Iris pigment epithelial cell (primary cell): ENCODE data around the gene SNX32.

ENCODE experiments used
- DNase-seq: peaks from one replicate; pipeline ENCODE4 v3.0.0-alpha.2; 2011; ENCODE audit warnings: low read depth

SNX32 gene

GRCh38 chr11:65797711-65798110 lies 36.1 kb upstream of the SNX32 start:
- DNase-seq, result no peak

DNA sequence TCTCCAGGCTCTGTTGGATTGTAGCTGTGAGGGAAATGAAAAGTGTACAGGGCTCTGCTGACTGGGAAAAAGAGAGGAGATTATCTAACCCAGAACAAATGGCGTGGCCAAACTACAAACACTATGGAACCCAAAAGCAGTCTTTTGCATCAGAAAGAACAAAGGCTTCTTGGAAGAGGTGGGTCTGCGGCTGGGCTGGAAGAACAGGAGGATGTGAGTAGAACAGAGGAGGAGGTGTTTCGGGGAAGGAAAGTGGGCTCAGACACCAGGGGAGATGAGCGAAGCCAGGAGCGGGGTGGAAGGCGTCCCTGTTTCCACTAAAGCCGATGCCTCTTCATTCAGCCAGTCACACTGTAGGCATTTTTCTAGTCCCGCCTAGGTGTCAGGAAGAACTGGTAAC lies 34.9 kb upstream of the SNX32 start:
- DNase-seq, result no peak

DNA sequence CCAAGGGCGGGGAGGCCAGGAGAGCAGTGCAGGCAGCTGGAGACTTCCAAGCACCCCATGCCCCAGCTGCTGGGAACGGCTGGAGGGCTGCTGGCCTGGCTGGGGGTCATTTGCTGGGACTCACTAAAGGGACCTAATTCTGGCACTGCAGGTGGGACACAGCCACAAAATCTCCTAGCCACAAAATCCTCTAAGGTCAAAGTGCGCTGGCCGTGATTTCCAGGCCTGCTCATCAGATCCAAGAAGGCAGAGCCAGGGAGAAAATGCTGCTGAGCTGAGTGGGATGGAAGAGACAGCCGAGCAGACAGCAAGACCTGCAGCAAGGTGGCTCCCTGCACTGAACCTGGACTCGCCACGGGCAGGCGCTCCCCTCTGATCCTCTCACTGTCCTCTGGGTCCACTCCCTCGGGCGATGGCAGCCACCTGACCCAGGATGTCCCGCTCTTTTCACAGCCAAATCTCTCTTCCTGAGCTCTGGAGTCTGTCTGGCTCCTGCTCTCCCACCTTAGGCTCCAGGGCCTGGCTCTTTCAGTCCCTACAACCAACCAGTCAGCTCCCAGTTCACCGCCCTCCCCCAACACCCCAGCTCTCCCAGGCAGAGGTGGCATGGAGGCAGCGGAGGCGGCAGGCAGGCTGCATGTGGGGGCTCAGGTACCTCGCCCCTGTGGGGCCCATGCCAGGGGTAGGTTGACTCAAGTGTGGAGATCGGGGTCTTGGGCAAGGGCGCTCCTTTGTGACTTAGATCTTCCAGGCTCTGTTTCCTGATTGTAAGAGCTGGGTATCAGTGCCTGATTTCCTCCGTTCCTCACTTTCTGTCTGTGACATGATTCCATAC lies 32.4 kb upstream of the SNX32 start:
- DNase-seq, result no peak

GRCh38 chr11:65802841-65803240 lies 30.9 kb upstream of the SNX32 start:
- DNase-seq, result no peak

- DNase-seq, result no peak
Observed at GRCh38 chr11:65803797-65804492, 29.8 kb upstream of the SNX32 start.

DNA sequence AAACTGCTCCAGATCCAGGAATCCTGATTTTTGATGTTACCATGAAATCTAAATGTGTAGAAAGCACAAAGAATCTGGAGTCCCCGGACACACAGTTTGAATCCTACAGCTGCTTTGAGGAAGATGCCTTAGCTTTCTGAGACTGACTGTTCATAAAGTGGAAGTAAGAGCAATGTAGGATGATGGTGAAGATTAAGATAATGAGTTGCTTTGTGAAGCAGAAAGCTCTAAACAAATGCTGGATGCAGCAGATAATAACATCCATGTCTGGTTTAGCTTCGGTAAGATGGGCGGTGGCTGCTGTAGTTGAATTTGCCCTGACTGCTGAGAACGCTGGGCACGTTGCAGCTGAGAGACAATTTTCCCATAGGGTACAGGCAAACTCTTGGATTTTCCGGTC lies 26.8 kb upstream of the SNX32 start:
- no peak for DNase-seq

GRCh38 chr11:65808744-65809341 lies 24.9 kb upstream of the SNX32 start:
- no peak for DNase-seq

- no peak for DNase-seq
Observed at GRCh38 chr11:65809496-65809895, 24.3 kb upstream of the SNX32 start.

DNA sequence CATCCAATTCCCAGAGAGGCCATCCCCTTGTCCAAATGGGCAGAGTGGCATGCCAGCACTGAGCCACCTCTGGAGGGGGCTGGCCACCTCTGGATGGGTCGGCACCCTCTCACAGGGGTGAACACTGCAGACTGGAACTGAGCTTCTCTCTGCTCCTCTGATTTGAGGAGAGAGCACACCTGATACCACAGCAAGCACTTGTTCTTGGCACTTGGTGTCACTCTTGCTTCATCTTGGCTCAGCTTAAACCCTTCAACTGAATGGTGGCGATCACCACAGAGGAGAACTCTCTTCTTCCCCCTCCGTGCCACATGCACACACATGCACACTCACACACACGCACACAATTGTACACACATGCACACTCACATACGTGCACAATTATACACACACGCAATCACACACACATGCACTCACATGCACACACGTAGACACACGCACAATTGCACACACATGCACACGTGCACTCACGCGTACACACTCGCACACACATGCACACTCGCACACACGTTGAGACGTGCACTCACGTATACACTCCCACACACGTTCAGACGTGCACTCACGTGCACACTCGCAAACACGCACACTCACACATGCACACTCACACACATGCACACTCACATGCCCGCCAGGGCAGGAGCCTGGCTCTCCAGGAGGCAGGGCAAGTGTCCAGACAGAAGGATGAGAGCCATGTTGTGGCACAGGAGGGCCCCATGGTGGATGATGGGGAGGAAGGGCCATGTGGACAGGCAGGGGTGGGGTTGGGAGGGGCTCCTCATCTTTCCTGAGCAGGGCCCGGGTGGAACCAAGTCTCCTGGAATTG lies 23.5 kb upstream of the SNX32 start:
- no peak for DNase-seq

GRCh38 chr11:65811764-65812475 lies 21.8 kb upstream of the SNX32 start:
- no peak for DNase-seq

GRCh38 chr11:65814131-65814985 lies 19.4 kb upstream of the SNX32 start:
- no peak for DNase-seq

GRCh38 chr11:65814986-65815565 lies 18.7 kb upstream of the SNX32 start:
- DNase-seq, result no peak

GRCh38 chr11:65816696-65817095 lies 17.1 kb upstream of the SNX32 start:
- DNase-seq, result no peak

GRCh38 chr11:65817312-65817834 lies 16.4 kb upstream of the SNX32 start:
- no peak for DNase-seq

- DNase-seq, result peak; percentile 77
Observed at GRCh38 chr11:65817835-65818680, 15.7 kb upstream of the SNX32 start.

- no peak for DNase-seq
Observed at GRCh38 chr11:65821107-65821506, 12.7 kb upstream of the SNX32 start.

GRCh38 chr11:65822776-65823528 lies 10.8 kb upstream of the SNX32 start:
- no peak for DNase-seq

DNA sequence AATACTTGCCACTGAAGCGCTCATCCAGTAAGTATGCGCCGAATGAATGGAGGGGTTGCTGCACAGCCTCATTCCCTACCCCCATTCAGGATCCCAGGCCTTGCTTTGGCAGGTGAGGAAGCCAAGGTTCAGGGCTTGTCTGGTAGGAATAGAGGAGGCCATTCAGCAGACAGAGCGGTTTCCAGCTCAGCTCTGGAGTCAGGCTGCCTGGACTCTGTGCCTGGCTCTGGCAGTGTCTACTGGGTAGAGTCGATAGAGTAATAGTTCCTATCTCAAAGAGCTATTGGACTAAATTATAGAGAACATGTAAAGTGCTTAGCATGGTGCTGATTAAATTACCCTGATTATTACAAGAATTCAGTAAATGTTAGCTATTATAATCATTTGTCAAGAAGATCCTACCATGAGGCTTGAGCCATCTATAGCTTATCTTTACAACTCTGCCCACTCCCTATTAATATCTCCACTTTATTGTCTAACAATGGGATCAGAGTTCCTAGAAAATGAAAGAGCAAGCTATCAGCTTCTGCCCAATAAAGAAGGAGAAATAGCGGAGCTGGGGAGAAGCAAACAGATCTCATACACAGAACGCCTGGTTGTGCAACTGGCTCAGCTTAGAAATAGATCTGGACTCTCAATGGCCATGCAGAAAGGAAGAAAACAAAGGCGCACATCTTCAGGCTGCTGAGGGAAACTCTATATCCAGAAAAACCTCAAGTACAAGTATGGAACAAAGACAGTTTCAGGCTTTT lies 6.6 kb upstream of the SNX32 start:
- DNase-seq, result no peak
